ENCODE data around the gene RBM33. TPM values are rescaled to one million over a fixed set of nuclear protein-coding genes. Genes with fewer than 3 reads are reported as not detected.

Gene RBM33
- total and polyA plus RNA-seq, 2 of the 4 experiments (the other 2 are of a cell fraction), result 7.3 to 10.8 TPM

DNA sequence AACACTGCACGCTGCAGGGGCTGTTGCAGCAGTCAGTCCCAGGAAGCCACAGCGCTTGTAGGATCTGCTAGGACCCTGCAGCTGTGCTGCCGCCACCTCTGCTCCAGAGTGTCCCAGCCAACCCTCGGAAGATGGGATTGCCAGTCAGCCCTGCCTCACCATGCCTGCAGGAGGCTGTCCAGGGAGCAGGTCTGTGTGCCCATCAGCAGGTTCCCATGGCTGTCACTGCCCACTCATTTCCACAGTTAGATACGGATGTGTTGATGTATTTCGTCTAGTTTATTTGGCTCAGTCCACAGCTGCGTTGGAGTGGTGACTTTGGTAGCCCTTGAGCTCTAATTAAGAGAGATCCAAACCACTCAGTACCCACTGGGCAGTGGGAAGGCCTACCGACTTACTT is 132.1 kb downstream of the RBM33 start:
- H3K4ac ChIP-seq (ENCODE audit: low read depth, low read length), result no peak overlapping the region
- H3K4me1 ChIP-seq (ENCODE audit: control insufficient read depth, insufficient read depth, low read length), result no peaks in the 10 kb centered on the region
- no peak overlapping the region for H4K5ac ChIP-seq (ENCODE audit: low read depth, low read length)
- no peak overlapping the region for H3K4me2 ChIP-seq (ENCODE audit: low read depth, low read length)
- H4K20me1 ChIP-seq (ENCODE audit: insufficient read depth, low read length), result no peaks in the 10 kb centered on the region
- no peak overlapping the region for H3K27ac ChIP-seq (ENCODE audit: insufficient read depth, low read length)
- no peak overlapping the region for H2BK120ac ChIP-seq (ENCODE audit: low read depth, low read length)
- intact Hi-C loops (cut with micrococcal nuclease), result no loop called here
- no peak for TF ChIP-seq CEBPB (IDR thresholded peaks at IDR 0.05; ENCODE audit: low read depth, low read length)
- TF ChIP-seq, protein P1, sequence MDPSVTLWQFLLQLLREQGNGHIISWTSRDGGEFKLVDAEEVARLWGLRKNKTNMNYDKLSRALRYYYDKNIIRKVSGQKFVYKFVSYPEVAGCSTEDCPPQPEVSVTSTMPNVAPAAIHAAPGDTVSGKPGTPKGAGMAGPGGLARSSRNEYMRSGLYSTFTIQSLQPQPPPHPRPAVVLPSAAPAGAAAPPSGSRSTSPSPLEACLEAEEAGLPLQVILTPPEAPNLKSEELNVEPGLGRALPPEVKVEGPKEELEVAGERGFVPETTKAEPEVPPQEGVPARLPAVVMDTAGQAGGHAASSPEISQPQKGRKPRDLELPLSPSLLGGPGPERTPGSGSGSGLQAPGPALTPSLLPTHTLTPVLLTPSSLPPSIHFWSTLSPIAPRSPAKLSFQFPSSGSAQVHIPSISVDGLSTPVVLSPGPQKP (IDR thresholded peaks at IDR 0.05; ENCODE audit: borderline replicate concordance, low read depth, low read length), result no peak
- H2BK20ac ChIP-seq (ENCODE audit: low read depth, low read length), result no peak overlapping the region
- H4K91ac ChIP-seq (ENCODE audit: insufficient read depth, low read depth, low read length), result no peak overlapping the region
- H4K8ac ChIP-seq (ENCODE audit: low read depth in 2 of 2, low read length in 2 of 2), result no peak overlapping the region
- no peak overlapping the region for H2BK5ac ChIP-seq (ENCODE audit: low read depth, low read length, poor library complexity, severe bottlenecking)
- no peak overlapping the region for H3K4me3 ChIP-seq (ENCODE audit: insufficient read depth, low read depth, low read length)
- WGBS, 2 experiments (ENCODE audit: extremely low coverage in 2 of 2, insufficient read length in 1 of 2), result 97% methylated on average over 4 of the region's 8 CpGs; no CpG with 5 or more reads in 1 of the 2 experiments
- ChIA-PET CTCF (interaction anchor here (1.4 kb wide), 1 partner anchor 10 kb away, joined by 5 read pairs; no protein-coding TSS in a partner anchor), POLR2A (ENCODE audit: unreplicated experiment) (no interaction called here)
- H3K79me1 ChIP-seq (ENCODE audit: low read depth in 1 of 2, low read length in 2 of 2), result peaks cover 3 to 12% of the 10 kb centered on the region in 2 experiments; a peak in 2 of 4 replicates
- BruUV-seq (replicated peaks), result no TSS peak
- peaks cover 10% of the 10 kb centered on the region for H3K9me1 ChIP-seq (ENCODE audit: insufficient read depth, low read length)
- in situ Hi-C loops (cut with MboI; ENCODE audit: low sequenced_read_pairs), result no loop called here
- H3K23ac ChIP-seq (ENCODE audit: low read depth, low read length), result no peak overlapping the region
- dilution Hi-C loops (cut with HindIII; ENCODE audit: low sequenced_read_pairs, unreplicated experiment), result no loop called here
- no peak for ATAC-seq (ENCODE audit: low read depth)
- no peak for DNase-seq
- no peaks in the 10 kb centered on the region for H3K27me3 ChIP-seq (ENCODE audit: control insufficient read depth, insufficient read depth, low read length)
- no peak overlapping the region for H2AK5ac ChIP-seq (ENCODE audit: low read depth, low read length)
- no peak overlapping the region for H3K9ac ChIP-seq (ENCODE audit: low read depth, low read length)
- peaks cover 45% of the 10 kb centered on the region for H3K36me3 ChIP-seq (ENCODE audit: control insufficient read depth, insufficient read depth, low read length)
- no peak overlapping the region for H3K56ac ChIP-seq (ENCODE audit: extremely low read depth, insufficient read depth, low read length)
- no peak overlapping the region for H3K18ac ChIP-seq (ENCODE audit: low read depth, low read length)
- no peak overlapping the region for H2BK15ac ChIP-seq (ENCODE audit: low read depth, low read length)
- no peaks in the 10 kb centered on the region for H3K9me3 ChIP-seq (ENCODE audit: control insufficient read depth, insufficient read depth, low read length)
- H3K14ac ChIP-seq (replicated peaks; ENCODE audit: low read depth, low read length), result no peak overlapping the region
- H2AFZ ChIP-seq (replicated peaks; ENCODE audit: low read length, poor library complexity), result no peak overlapping the region
- no peak overlapping the region for H2AK9ac ChIP-seq (replicated peaks; ENCODE audit: low read depth, low read length, poor library complexity)
